H1 (cell line): ENCODE measurements around the gene LY86. TPM values are rescaled to one million over a fixed set of nuclear protein-coding genes. Genes with fewer than 3 reads are reported as not detected.

Experiments
- CHD2 ChIP-seq: IDR thresholded peaks from 2 replicates; pipeline ENCODE4 v1.6.1; 2012; ENCODE audit warnings: low read length, improper control_type of control experiment
- E2F6 ChIP-seq: IDR thresholded peaks from 2 replicates; pipeline ENCODE4 v1.6.1; 2012; ENCODE audit warnings: inconsistent platforms
- KDM4A ChIP-seq: IDR thresholded peaks from one replicate; pipeline ENCODE4 v1.7.1; 2012; ENCODE audit warnings: low read depth, mild to moderate bottlenecking, moderate library complexity, low read length, inconsistent platforms; ENCODE audit not compliant: severe bottlenecking
- POU5F1 ChIP-seq: IDR thresholded peaks from 2 replicates; pipeline ENCODE4 v1.6.1; 2011; ENCODE audit warnings: low read depth, mild to moderate bottlenecking, low read length, moderate library complexity
- polyA plus RNA-seq, 7 experiments: library from polyadenylated mRNA; depleted of rRNA in 3 of 7; stranded (reverse) in 5 of 7; unstranded in 2 of 7; fragments of >200 nt in 5 of 7; fragments of 200-250 nt in 2 of 7; gene quantifications; 1 replicate in 5 of 7; 2 replicates in 1 of 7; 4 replicates in 1 of 7; pipeline versions ENCODE4 v1.2.1 to v1.2.3, GENCODE V29; 2011 to 2013; ENCODE audit warnings: missing spikeins in 2 of 7, mixed read lengths in 2 of 7
- total RNA-seq: library from RNA; stranded (reverse); fragmentation: NEBNext Ultra II Directional; extraction: Animal tissue kit (Norgen Biotek cat#: 25700); gene quantifications from 2 replicates; pipeline ENCODE4 v1.2.1, GENCODE V29; 2021

The LY86 gene
- total and polyA plus RNA-seq, 2 of the 8 experiments (the other 6 are each of a cell fraction or from before 2014, with no cell fraction given): not detected

GRCh38 chr6:6695625-6696276 lies 107.2 kb downstream of the LY86 start (continued):
- no peak for TF ChIP-seq E2F6
- no peak for TF ChIP-seq CHD2
- TF ChIP-seq KDM4A: no peak
- TF ChIP-seq POU5F1: no peak
